NCI-H446 treated with DMSO at 0.1 percent for 48 hours (cell line): Measurements from ENCODE around the gene KRT1.

ENCODE experiments used
- DNase-seq: peaks from one replicate; lab custom pipeline; 2025; lab: John Stamatoyannopoulos, UW

KRT1 gene

DNA sequence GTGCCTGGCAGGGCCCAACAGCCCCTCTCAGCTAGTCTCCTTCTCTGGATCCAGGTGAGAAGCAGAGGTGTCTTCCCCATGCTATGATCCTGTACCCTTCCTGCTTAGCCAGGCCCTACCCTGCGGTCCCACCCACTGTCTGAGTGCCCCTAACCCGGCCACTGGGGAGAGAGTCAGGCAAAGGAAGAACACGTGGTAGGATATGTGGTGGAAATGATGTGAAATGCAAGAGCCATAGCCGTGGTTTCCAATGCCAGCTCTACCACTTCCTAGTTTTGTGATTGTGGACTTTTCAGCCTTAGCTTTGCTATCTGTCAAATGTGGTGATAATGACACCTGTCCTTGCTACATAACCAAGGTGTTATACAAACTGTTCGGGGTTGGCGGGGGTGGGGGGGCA lies 44.0 kb downstream of the KRT1 start:
- DNase-seq, result no peak

DNA sequence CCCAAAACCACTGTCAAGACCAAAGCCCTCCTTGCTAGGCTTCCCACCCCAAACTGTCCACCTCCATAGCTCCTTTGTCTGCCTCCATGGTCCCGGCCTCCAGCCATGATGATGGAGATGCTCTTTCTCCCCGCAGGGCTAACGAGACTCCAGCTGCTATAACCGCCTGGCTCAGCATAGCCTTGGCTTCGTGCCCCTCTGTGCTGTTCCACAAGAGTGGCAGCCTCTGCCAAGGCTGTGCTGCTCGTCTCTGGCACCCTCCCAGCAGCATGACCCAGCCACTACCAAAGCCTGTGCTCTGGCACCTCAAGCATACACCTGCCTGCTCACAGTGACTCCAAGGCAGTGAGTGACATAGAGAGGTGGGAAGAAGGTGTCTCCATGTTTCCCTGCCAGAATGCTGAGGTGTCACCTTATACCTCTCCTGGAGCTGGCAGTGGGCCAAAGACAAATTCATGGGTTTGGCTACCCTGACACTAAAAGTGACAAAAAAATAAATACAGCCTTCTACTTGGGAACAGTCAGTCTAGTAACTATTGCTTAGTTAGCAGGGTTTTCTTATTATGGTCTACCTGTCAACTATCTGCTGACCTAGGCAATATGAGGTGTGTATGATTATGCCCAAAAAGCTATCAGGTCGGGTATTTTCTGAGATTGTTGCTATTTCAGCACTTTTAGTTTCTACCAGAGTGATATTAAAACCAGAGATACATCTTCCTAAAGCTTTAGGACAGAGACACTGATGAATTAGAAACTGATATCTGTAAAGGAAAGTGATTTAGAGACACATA lies 45.7 kb downstream of the KRT1 start:
- DNase-seq, result peak; percentile 82

DNA sequence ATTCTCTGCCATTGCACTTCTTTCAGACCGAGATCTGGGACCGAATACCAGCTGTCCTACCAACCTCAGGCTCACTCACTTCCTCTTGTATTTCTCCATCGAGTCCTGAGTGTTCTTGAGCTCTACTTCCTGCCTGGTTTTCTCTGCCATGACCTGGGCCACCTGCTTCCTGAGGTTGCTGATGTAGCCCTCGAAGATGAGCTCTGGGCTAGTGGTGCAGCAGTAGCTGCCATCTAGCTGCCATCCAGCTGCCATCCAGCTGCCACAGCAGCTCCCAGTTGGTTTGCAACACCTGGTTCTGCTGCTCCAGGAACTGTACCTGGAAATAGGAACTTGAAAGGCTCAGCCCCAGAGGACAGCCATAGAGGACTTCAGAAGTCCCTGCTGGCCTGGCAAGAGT lies 46.8 kb downstream of the KRT1 start:
- DNase-seq, result no peak

DNA sequence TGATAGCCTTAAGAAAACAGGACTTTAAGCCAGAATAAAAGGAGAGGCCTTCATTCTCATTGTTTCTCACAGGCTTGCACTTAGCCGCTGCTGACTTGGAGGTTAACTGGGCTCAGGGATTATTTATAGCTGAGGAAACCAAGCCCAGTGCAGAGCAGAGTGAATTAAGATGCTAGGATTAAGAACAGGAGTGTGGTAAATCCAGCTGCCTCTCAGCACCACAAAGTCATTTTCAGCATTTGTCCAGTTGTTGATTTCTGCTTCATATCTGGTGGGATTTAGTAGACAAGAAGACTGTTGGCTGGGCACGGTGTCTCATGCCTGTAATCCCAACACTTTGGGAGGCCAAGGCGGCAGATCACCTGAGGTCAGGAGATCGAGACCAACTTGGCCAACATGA lies 47.6 kb downstream of the KRT1 start:
- DNase-seq, result no peak

DNA sequence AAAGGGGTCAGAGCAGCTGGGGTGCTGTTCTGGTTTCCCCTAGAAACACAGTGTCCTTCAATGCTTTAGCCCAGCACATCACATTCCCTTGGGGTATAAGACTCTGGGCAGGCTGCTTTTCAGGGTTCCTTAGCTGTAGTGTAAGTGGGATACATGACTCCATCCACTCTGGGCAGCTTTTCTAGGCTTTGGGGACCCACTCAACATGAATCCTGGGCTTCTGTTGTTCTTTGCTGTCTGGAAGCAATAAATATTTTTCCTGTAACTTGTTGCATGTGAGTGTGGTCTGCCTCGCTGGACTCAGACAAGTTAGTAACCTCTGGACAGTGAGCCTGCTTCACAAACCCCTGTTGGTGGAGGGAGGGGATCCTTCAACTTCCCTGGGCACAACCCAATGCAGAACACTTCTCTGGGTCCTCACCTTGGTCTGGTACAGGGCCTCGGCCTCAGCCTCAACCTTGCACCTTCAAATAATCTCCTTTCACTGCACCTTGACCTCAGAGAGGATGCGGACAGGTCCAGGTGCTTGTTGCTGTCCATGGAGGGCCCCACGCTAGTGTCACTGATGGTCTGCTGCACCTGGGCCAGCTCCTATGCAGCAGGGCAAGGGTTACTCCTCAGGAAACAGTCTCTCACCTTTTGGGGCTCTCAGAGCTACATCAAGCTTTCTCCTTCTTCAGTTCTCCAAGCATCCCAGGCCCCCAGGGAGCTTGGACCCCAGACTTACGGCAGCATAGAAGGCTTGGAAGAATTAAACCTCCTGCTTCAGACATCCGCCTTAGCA lies 48.3 kb downstream of the KRT1 start:
- DNase-seq, result no peak

DNA sequence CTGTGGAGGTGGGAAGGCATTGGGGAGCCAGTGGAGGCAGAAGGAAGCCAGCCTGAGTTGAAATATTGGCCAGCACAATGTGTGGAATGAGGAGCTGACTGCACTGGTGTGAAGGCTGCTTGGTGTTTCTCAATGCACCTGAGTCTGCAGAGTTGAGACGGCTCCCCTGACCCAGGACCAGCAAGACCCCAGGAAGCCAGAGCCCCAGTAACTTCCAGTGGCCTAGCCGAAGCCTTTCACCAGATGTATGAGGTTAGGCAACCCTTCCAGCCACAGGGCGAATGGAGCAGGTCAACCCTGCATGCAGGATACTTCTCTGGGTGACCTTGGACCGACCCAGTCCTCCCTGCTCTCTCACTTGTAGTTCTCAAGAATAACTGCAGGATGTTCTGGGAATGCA lies 48.9 kb downstream of the KRT1 start:
- no peak for DNase-seq

DNA sequence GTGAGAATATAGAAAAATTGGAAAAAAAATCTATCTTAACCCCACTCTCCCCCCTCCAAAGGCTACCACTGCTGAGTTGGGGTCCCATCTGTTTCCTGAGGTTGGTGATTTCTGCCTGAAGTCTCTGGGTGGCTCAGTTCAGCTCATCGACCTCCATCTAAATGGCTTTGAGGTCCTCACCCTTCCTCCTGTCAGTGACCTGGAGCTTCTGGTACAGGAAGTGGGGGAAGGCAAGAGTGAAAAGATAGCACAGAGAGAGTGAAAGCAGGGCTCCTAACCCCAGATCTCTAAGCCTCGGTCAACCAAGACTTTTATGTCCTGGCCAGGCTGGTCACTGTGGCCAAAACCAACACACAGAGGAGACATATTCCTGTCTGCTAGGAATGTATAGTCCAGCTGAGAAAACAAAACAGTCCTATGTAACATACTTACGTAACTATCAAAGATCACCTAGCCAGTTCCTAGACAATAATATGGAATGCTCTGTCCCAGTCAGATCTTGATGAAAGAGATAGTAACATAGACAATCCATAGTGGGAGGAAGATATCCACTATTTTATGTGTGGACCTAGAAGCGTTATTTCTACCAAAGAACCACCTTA lies 49.5 kb downstream of the KRT1 start:
- DNase-seq, result no peak

DNA sequence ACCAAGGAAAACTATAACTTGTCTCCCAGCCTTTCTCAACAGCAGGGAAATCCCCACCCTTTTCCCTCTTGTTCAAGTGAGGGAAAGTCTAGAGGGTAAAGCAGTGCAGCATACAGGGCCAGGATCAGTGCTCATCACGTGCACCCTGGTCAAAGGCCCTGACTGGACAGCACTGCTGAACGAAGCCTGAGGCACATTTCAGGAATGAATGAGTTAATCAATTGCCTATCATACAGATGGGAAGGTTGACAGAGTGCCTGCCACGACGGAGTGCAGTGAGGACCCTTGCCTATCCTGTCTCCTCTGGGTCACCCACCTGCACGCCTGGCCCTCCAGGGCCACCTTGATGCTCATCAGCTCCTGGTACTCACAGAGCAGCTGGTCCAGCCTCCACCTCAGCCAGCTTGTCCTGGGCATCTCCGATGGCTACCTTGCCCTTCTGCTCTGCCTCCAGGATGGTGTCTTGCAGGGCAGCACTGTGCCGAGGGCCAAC lies 50.2 kb downstream of the KRT1 start:
- no peak for DNase-seq

DNA sequence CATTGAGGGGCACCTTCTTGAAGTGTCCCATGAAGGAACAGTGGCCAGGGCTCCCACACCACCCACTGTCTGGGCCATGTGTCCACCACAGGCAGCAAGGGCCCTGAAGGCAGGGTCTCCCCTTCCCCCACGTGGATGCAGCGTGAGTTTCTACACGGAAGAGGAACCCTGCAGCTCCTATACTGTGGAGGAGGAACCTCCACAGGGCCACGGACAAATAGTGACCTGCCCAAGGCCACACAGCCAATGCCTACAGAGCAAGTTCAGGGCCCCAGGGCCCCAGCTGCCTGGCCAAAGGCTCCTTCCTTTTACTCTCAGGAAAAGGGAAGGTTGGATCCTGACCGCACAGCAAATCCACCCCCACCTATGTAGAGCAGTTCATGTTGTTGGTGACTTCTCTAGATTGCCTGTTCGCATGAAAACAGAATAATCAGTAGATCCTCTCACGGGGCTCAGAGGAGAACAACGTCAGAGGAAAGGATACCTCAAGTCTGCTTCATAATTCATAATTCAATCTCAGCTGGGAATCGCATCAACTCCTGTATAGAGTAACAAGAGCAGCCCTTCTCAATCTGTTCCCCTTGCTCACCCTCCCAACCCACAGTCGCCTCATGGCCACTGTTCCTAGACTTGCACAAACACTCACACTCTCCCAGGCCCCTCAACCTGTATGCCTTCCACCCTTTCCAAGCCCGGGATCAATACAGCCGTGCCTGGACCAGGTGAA lies 50.8 kb downstream of the KRT1 start:
- DNase-seq, result no peak

DNA sequence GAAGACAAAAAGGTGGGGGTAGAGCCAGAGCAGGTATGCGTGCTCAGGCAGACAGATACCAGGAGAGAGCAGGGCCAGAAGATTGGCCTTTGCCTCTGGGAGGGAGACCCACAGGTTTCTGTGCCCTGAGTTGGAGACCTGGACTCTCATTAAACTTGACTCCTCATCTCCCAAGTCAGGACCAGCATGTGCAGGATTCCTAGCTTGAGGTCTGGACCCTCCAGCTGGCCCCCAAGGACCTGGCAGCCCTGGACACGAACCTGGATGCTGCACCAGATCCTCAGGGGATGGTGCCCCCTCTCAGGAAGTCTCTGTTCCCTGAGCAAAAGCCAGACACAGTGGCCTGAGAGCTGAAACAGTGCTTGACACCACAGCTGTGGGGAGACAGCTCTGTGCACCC lies 51.4 kb downstream of the KRT1 start:
- no peak for DNase-seq

DNA sequence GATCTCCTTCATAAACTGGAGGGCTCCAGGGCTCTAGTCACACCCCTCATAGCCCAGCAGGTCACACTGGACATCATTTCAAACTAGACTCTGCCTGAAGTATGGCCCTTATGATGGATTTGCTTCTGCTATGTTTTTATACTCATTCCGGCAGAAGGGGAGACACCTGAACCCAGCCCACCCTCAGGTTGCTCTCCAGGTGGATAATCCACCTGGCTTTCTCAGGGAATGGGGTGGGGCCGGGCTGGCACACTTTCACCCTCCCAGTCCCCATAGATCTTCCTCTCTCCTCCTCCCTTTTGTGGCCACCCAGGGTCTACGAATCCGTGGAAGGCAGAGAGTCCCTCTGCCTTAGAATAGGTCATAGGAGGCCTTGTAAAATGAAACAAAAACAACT lies 52.1 kb downstream of the KRT1 start:
- no peak for DNase-seq

DNA sequence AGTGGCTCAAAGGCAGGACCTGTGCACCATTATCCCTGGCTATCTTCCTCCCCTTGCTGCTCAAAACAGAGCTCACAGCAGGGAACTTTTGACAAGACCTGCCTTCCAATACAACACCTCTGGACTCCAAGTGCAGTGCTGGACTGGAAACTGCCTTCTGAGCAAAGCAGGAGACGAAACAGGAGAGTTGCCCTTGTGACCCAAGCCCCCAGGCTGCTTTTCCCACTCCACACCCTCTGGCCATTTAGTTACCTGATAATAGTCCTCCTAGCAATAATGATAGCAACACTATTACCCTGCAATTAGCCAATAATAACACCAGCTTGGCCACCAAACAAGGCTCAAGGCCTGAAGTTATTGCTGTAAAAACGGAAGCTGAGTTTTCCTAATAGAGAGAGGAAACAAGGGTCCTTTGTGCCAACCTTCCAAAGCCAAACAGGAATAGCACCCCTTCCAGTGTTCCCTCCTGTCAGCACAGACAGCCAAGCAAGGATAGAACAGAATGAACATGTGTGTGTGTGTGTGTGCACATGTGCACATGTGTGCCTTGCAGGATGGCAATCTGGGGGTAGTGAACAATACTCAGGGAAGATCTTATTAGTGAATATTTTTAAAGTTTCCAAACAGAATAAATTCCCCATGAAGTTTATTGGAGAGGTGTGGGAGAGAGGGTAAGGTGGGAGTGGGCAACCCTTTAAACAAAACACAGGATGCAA lies 52.7 kb downstream of the KRT1 start:
- no peak for DNase-seq
